Pulmonary artery endothelial cell (primary cell): Measurements from ENCODE around the gene C13orf46. TPM values are rescaled to one million over a fixed set of nuclear protein-coding genes. Genes with fewer than 3 reads are reported as not detected.

Experiments used
- DNase-seq: peaks from one replicate; pipeline ENCODE4 v3.0.0-alpha.2; 2011; ENCODE audit warnings: low read depth, low spot score
- total RNA-seq: library from RNA; depleted of rRNA; stranded (reverse); fragments of >200 nt; gene quantifications from 2 replicates; pipeline ENCODE4 v1.2.3, GENCODE V29; 2014

The C13orf46 gene
- total RNA-seq, 1 donor from 2014 or later = 0.07 TPM

DNA sequence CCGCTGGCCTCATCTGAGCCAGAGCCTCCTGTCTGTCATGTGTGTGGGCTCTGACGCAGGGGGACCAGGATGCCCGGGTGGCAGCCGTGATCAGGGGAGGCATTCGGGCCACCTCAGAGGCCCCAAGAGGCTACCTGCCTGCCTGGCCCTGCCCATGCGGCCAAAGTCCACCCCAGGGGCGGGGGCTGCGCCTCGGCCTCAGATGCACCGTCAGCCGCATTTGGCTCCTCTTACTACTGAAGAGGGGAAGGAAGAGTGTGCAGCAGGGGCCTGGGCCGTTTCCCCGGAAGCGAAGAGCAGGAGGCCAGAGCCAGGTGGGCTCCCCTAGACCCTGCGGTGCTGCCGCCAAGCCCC, 34.0 kb downstream of the C13orf46 start:
- DNase-seq = no peak

DNA sequence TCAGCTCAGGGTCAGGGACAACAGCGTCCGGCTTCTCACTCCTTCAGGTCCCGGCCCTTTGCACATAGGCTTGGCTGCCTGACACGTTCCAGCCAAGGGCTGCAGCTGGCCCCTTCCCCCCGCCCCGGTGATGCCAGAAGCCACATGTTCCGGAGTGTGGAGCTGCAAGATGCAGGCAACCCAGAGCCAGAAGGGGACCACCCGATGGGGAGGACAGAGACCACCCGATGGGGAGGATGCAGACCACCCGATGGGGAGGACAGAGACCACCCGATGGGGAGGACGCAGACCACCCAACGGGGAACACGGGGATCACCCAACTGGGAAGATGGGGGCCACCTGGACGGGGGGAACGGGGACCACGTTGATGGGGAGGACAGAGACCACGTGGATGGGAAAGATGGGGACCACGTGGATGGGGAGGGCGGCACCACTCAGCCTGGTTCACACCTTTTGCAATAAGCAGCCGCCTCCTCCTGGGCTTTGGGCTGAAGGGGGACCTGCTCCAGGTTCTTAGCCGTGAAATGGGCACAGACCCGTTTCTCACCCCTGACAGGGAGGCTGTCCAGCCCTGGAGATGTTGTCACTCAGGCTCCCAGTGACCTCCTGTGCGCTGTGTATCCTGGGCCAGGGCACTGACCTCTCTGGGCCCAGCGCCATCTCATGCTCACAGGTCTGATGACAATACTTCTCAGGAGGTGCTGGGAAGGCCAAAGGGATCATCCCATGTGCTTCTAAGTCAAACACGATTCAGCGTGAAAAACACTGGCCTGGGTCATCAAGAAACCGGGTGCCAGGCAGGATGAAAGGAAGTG, 34.5 kb downstream of the C13orf46 start:
- DNase-seq = no peak

DNA sequence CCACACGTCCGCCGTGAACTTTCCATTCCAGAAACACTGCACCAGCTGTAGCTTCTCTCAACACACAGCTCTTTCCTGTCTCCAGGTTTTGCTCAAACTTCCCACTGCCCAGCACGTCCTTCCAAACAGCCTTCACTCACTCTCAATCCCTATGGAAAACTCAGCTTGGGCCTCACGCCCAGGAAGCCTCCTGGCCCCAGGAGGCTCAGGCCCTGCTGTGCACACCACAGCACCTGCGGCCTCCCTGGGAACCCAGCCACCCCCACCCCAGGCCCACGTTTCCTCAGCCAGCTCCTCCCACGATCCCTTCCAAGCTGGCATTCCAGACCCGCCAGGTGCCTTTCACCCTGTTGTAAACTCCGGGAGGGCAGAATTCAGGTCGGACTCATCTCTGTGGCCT, 35.2 kb downstream of the C13orf46 start:
- DNase-seq = no peak

- no peak for DNase-seq
Observed at GRCh38 chr13:113938246-113938645, 35.6 kb downstream of the C13orf46 start.

DNA sequence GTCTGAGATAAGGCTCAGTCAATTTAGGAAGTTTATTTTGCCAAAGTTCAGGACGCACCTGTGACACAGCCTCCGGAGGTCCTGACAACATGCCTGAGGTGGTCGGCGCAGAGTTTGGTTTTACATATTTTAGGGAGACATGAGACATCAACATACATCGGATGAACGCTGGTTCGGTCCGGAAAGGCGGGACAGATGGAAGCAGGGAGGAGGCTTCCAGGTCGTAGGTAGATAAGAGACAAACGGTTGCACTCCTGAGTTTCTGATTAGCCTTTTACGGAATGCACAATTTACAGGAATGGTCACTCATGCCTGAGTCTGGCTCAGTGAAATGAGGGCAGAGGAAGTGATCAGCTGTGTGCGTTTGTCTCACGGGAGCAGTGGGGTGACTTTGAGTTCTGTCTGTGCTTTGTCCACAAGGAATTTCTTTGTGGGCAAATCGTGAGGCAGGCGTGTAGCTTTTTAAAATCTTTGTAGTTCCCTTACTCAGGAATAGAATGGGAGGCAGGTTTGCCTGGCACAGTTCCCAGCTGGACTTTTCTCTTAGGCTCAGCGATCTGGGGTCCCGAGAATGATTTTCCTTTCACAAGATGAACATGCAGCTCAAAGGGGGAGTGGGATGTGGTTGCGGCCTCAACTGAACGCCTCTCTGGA, 36.2 kb downstream of the C13orf46 start:
- DNase-seq = no peak

DNA sequence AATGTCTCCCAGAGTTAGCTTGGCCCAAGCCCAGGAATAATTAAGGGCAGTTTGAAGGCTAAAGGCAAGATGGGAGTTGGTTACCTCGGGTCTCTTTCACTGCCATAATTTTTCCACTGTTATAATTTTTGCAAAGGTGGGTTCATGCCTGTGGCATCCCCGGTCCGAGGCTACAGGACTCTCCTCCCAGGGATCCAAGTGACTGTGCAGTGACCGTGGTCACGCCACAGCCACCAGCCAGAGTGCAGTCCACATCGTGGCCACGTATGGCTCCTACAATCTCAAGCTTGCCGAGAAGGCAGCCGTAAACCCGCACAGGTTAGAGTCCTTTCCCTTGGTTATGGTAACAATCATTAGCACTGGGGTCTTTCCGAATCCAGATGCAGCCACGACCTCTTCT, 36.8 kb downstream of the C13orf46 start:
- no peak for DNase-seq

- no peak for DNase-seq
Observed at GRCh38 chr13:113936166-113936965, 37.5 kb downstream of the C13orf46 start.

GRCh38 chr13:113935001-113935844, 38.7 kb downstream of the C13orf46 start:
- DNase-seq = no peak

GRCh38 chr13:113934576-113934975, 39.3 kb downstream of the C13orf46 start:
- DNase-seq = no peak

- DNase-seq = no peak
Observed at GRCh38 chr13:113933901-113934300, 40.0 kb downstream of the C13orf46 start.

- DNase-seq = no peak
Observed at GRCh38 chr13:113931841-113932459, 41.9 kb downstream of the C13orf46 start.

GRCh38 chr13:113930671-113931637, 42.9 kb downstream of the C13orf46 start:
- DNase-seq = no peak

DNA sequence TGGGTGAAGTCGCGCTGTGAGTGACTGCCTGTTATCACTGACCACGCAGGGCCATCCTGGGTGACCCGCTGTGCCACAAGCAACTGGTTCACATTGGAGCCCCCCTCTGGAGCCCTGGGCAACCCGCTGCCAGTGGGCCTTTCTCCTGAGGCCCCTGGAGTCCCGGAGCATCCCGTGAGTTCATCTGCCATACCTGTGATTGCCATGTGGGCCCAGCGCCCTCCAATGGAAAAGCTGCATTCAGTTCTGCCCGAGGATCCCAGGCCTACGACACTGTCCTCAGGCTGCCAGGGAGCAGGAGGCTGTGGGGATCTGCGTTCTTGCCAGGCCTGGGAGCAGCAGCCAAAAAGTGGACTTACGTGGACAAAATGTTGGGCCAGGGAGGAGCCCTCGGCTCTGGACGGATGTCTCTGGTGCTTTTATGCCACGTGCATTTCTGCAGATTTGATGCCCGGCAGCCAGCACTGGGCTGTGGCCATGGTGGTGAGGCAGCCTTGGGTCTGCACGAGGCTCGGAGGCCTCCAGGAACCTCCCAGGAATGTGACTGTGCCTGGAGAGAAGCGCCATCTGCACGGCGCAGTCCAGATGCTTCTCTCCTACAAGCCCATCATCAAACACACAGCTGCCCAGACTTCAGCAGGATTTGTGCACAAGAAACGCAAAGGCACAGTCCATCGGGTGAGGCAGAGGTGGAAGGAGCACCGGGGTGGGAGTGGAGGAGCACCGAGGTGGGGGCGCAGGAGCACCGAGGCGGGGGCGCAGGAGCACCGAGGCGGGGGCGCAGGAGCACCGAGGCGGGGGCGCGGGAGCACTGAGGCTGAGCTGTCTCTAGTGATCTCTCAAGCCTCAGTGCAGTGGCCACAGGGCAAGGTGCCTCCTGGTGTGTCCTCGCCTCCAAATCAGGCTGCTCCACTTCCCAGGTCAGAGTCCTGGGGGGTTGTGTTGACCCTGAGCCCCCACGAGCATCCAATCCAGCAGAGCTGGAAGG, 44.0 kb downstream of the C13orf46 start:
- no peak for DNase-seq

DNA sequence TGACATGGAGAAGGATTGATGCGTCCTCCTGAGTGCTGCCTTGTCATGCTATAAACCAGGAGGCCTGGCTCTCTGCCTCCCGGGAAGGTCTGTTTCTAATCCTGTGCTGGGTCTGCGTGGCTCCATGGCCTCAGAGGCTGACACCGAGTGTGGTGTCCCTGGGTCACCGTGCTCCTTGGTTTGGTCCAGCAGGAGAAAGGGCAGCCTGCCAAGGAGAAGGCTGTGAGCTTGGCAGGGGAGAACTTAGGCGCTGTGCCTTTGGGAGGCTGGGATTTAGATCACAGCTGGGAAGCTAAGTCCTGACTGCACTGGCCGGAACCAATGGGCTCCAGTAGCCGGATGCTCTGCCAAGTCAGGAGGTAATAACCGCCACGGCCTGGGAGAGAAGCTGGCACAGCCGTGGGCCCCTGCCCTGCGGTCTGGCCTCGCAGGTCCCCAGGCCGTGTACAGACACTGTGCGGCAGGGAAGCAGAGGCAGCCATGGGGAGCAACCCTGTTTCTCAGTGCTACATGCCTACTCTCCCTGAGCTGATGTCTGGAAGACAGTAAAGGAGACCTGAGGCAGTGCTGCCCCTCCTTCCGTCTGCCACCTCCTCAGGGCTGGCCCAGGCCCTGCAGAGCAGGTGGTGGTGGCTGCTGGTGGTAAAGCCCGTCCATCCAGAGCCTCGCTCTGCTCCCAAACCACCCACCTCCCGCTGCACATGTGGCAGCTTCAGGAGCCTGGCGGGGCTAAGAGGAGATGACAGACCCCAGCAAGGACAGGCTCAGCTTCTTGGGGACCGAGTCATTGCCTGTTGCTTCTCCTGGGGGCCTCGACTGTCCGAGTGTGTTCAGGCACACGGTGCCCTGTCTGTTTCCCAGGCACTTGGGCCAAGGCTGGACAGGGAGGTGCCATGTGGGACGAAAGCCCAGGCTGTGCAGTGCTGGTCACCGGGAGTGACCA, 44.9 kb downstream of the C13orf46 start:
- DNase-seq = no peak

- no peak for DNase-seq
Observed at GRCh38 chr13:113927661-113928581, 46.0 kb downstream of the C13orf46 start.

GRCh38 chr13:113926951-113927660, 46.8 kb downstream of the C13orf46 start:
- DNase-seq = no peak
